B cell (primary cell): ENCODE results near the gene CEP85L. TPM values are rescaled to one million over a fixed set of nuclear protein-coding genes. Genes with fewer than 3 reads are reported as not detected.

Experiments used
- ATAC-seq: fragments of 200-7000 bp; cut with Tn5 transposase; one replicate; pipeline ENCODE4 v1.10.0; 2021; ENCODE audit warnings: low read depth, mild to moderate bottlenecking, moderate number of reproducible peaks, moderate library complexity
- CTCF ChIA-PET: fragments of 350-600 bp; sonication (Branson Sonifier 250); formaldehyde crosslinking; loops from one replicate; lab custom pipeline; 2021; ENCODE audit warnings: antibody characterized with exemption, inconsistent platforms; lab: Charles Lee
- POLR2A ChIA-PET: fragments of 350-600 bp; sonication (Branson Sonifier 250); formaldehyde crosslinking; loops from one replicate; lab custom pipeline; 2021; ENCODE audit warnings: antibody characterized with exemption; lab: Charles Lee
- DNase-seq: peaks from one replicate; pipeline ENCODE4 v3.0.0; 2013
- H2AFZ ChIP-seq: 2 replicates; pipeline ENCODE4 v1.6.1; 2012; ENCODE audit warnings: mild to moderate bottlenecking, low read depth, low read length; ENCODE audit not compliant: insufficient read depth, poor library complexity, severe bottlenecking
- H3K27ac ChIP-seq, 2 donors: 1 replicate in 1 of 2; 2 replicates in 1 of 2; pipeline ENCODE4 v1.5.1; 2012 to 2013; ENCODE audit warnings: low read length in 2 of 2, mild to moderate bottlenecking in 2 of 2, moderate library complexity in 1 of 2
- H3K27me3 ChIP-seq, 4 experiments: fragments of 200-600 bp in 1 of 4; sonication (generic) in 1 of 4; replicated peaks in 1 of 4; 1 replicate in 2 of 4; 2 replicates in 2 of 4; pipeline versions ENCODE4 v1.6.1 to v1.7.0; 2013 to 2016; ENCODE audit warnings: low read length in 3 of 4, mild to moderate bottlenecking in 2 of 4, mixed read lengths in 1 of 4, moderate library complexity in 1 of 4; ENCODE audit not compliant: insufficient read depth in 4 of 4, control insufficient read depth in 3 of 4; ENCODE audit errors: control extremely low read depth in 1 of 4
- H3K36me3 ChIP-seq, 2 experiments: replicated peaks in 1 of 2; 1 replicate in 1 of 2; 2 replicates in 1 of 2; pipeline versions ENCODE4 v1.6.1 to v1.7.1; 2013; ENCODE audit warnings: low read length in 1 of 2; ENCODE audit not compliant: insufficient read depth in 2 of 2, control insufficient read depth in 1 of 2; ENCODE audit errors: control extremely low read depth in 1 of 2, extremely low read depth in 1 of 2
- H3K4me1 ChIP-seq, 2 donors: fragments of 200-600 bp in 1 of 2; sonication (generic) in 1 of 2; 1 replicate in 1 of 2; 2 replicates in 1 of 2; pipeline versions ENCODE4 v1.5.1 to v1.6.1; 2013 to 2017; ENCODE audit warnings: low read length in 2 of 2; ENCODE audit not compliant: control insufficient read depth in 2 of 2, insufficient read depth in 2 of 2
- H3K4me2 ChIP-seq: replicated peaks from 2 replicates; pipeline ENCODE3; 2012; ENCODE audit warnings: mild to moderate bottlenecking, low read depth, low read length; ENCODE audit not compliant: poor library complexity, severe bottlenecking
- H3K4me3 ChIP-seq, 5 experiments: fragments of 200-600 bp in 1 of 5; sonication (generic) in 1 of 5; 1 replicate in 3 of 5; 2 replicates in 2 of 5; pipeline versions ENCODE4 v1.5.1 to v1.7.0; 2011 to 2016; ENCODE audit warnings: low read length in 4 of 5, mild to moderate bottlenecking in 4 of 5, low read depth in 2 of 5, control low read depth in 1 of 5, moderate library complexity in 1 of 5; ENCODE audit not compliant: insufficient read depth in 1 of 5; ENCODE audit errors: control extremely low read depth in 1 of 5, extremely low read depth in 1 of 5
- H3K79me2 ChIP-seq: fragments of 200-600 bp; sonication (generic); one replicate; pipeline ENCODE4 v1.6.0; 2016; ENCODE audit warnings: low read length; ENCODE audit not compliant: control insufficient read depth, insufficient read depth
- H3K9ac ChIP-seq: fragments of 200-600 bp; sonication (generic); 2 replicates; pipeline ENCODE4 v1.6.1; 2017; ENCODE audit warnings: mild to moderate bottlenecking, low read length, moderate library complexity
- H3K9me3 ChIP-seq, 3 donors: one replicate each; pipeline versions ENCODE4 v1.6.1 to v1.7.1; 2013; ENCODE audit warnings: low read length in 2 of 3; ENCODE audit not compliant: control insufficient read depth in 2 of 3, insufficient read depth in 1 of 3; ENCODE audit errors: control extremely low read depth in 1 of 3
- H4K20me1 ChIP-seq: 2 replicates; pipeline ENCODE4 v1.6.0; 2012; ENCODE audit warnings: mild to moderate bottlenecking, low read length; ENCODE audit not compliant: insufficient read depth, control insufficient read depth, poor library complexity, severe bottlenecking
- H3K27ac Mint-ChIP-seq: one replicate; pipeline ENCODE4 v1.8.0; 2021; ENCODE audit warnings: mixed read lengths
- H3K27me3 Mint-ChIP-seq: one replicate; pipeline ENCODE4 v1.8.0; 2021; ENCODE audit warnings: mixed read lengths
- H3K4me1 Mint-ChIP-seq: one replicate; pipeline ENCODE4 v1.8.0; 2021; ENCODE audit warnings: mixed read lengths
- H3K4me3 Mint-ChIP-seq: one replicate; pipeline ENCODE4 v1.8.0; 2021; ENCODE audit warnings: mixed read lengths
- H3K9me3 Mint-ChIP-seq: one replicate; pipeline ENCODE4 v1.8.0; 2022; ENCODE audit warnings: mixed read lengths; ENCODE audit not compliant: insufficient read depth
- CTCF ChIP-seq: fragments of 200-600 bp; IDR thresholded peaks from one replicate; pipeline ENCODE4 v1.8.0; 2022; ENCODE audit warnings: antibody characterized with exemption, mild to moderate bottlenecking
- EZH2 ChIP-seq: IDR thresholded peaks from 2 replicates; pipeline ENCODE4 v1.6.1; 2012; ENCODE audit warnings: borderline replicate concordance, low read depth, mild to moderate bottlenecking, moderate library complexity, low read length; ENCODE audit not compliant: insufficient read depth, poor library complexity, severe bottlenecking
- WGBS: methylation state at CpG from one replicate; pipeline ENCODE4 v1.1.5; 2013; ENCODE audit warnings: missing lambda C conversion rate; ENCODE audit not compliant: insufficient coverage; 5-methylcytosine and 5-hydroxymethylcytosine counted together
- intact Hi-C: fragments of 100-400 bp; cut with micrococcal nuclease; formaldehyde crosslinking; loops from one replicate; pipeline ENCODE4 v1.10.0; 2022
- polyA plus RNA-seq: library from polyadenylated mRNA; depleted of rRNA; stranded (reverse); fragments of >200 nt; gene quantifications from 2 replicates; pipeline ENCODE4 v1.2.3, GENCODE V29; 2012
- total RNA-seq, 2 donors: library from RNA; stranded (reverse); fragments of 120-200 nt in 1 of 2; gene quantifications; 1 replicate in 1 of 2; 2 replicates in 1 of 2; pipeline versions ENCODE4 v1.2.3 to v1.2.4, GENCODE V29; 2013 to 2022

Gene CEP85L
- total and polyA plus RNA-seq, 2 donors (not counting 1 experiment from before 2014, with no cell fraction given): 7.6 to 32.1 TPM

GRCh38 chr6:118505656-118506055, 145.7 kb downstream of the CEP85L start:
- no peaks in the 10 kb centered on the region for H3K27me3 Mint-ChIP-seq
- H3K27ac Mint-ChIP-seq: no peak overlapping the region
- WGBS: no CpG with 5 or more reads among the region's 2 CpGs
- POLR2A ChIA-PET: no interaction called here
- Histone ChIP-seq H3K79me2 (no peaks in the 10 kb centered on the region), H3K27ac (no peak overlapping the region), H4K20me1 (no peaks in the 10 kb centered on the region), H3K4me3 (no peak overlapping the region), H3K27me3 (no peaks in the 10 kb centered on the region), H3K9ac (no peak overlapping the region), H3K4me2 (no peak overlapping the region), H2AFZ (no peak overlapping the region), H3K36me3 (peaks cover 2 to 30% of the 10 kb centered on the region in 2 experiments), H3K4me1 (no peaks in the 10 kb centered on the region), H3K9me3 (peaks cover 0 to 4% (median 0%) of the 10 kb centered on the region in 3 donors)
- no peak for ATAC-seq
- H3K9me3 Mint-ChIP-seq: peaks cover under 1% of the 10 kb centered on the region
- DNase-seq: no peak
- H3K4me3 Mint-ChIP-seq: no peak overlapping the region
- CTCF ChIA-PET: no interaction called here
- peaks cover 2% of the 10 kb centered on the region for H3K4me1 Mint-ChIP-seq
- intact Hi-C loops: no loop called here
- no peak for TF ChIP-seq CTCF
- TF ChIP-seq EZH2: no peak

- WGBS: no CpG with 5 or more reads among the region's 2 CpGs
- H3K9ac ChIP-seq: no peak overlapping the region
- no peak for TF ChIP-seq EZH2
- no peak for TF ChIP-seq CTCF
- intact Hi-C loops: no loop called here
- H3K9me3 ChIP-seq: peaks cover 0 to 4% (median 0%) of the 10 kb centered on the region in 3 donors
- no peak overlapping the region for H3K4me3 ChIP-seq
- no peak overlapping the region for H3K27ac ChIP-seq
- no peak overlapping the region for H3K4me2 ChIP-seq
- ChIA-PET CTCF (no interaction called here), POLR2A (no interaction called here)
- H3K27ac Mint-ChIP-seq: no peak overlapping the region
- H3K36me3 ChIP-seq: peaks cover 2 to 32% of the 10 kb centered on the region in 2 experiments
- no peaks in the 10 kb centered on the region for H3K27me3 Mint-ChIP-seq
- no peaks in the 10 kb centered on the region for H3K79me2 ChIP-seq
- no peak for DNase-seq
- no peaks in the 10 kb centered on the region for H4K20me1 ChIP-seq
- H3K9me3 Mint-ChIP-seq: peaks cover 2% of the 10 kb centered on the region
- no peak for ATAC-seq
- H3K27me3 ChIP-seq: no peaks in the 10 kb centered on the region
- no peaks in the 10 kb centered on the region for H3K4me1 ChIP-seq
- peaks cover 2% of the 10 kb centered on the region for H3K4me1 Mint-ChIP-seq
- H3K4me3 Mint-ChIP-seq: no peak overlapping the region
- H2AFZ ChIP-seq: no peak overlapping the region
Observed at GRCh38 chr6:118504611-118505010, 146.8 kb downstream of the CEP85L start.
